AG04450 (cell line): Measurements from ENCODE around the gene FAM181A. TPM values are rescaled to one million over a fixed set of nuclear protein-coding genes. Genes with fewer than 3 reads are reported as not detected.

Experiments used
- CTCF ChIA-PET: fragments of 300-600, 350-600 bp; formaldehyde crosslinking; extraction: SDS; loops from one replicate; lab custom pipeline; 2022; ENCODE audit warnings: antibody characterized with exemption, inconsistent platforms; lab: Charles Lee
- POLR2A ChIA-PET: fragments of 350-600 bp; formaldehyde crosslinking; extraction: SDS; loops from one replicate; lab custom pipeline; 2021; ENCODE audit warnings: antibody characterized with exemption, inconsistent platforms; lab: Yijun Ruan, JAX
- DNase-seq: peaks from one replicate; pipeline ENCODE4 v3.0.0-alpha.2; 2011; ENCODE audit warnings: low read depth, low spot score
- H3K27ac ChIP-seq: one replicate; pipeline ENCODE4 v1.5.1; 2012; ENCODE audit warnings: low read depth, low read length, control low read depth
- H3K27me3 ChIP-seq: one replicate; pipeline ENCODE4 v1.6.0; 2012; ENCODE audit warnings: low read length; ENCODE audit not compliant: control insufficient read depth, insufficient read depth
- H3K4me3 ChIP-seq: 2 replicates; pipeline ENCODE4 v1.5.1; 2011; ENCODE audit warnings: mild to moderate bottlenecking, low read depth, low read length, control low read depth
- H3K9me3 ChIP-seq: 2 replicates; pipeline ENCODE4 v1.5.1; 2012; ENCODE audit warnings: low read length; ENCODE audit not compliant: control insufficient read depth, insufficient read depth
- polyA plus RNA-seq: library from polyadenylated mRNA; depleted of rRNA; stranded (reverse); fragments of >200 nt; gene quantifications from 2 replicates; pipeline ENCODE4 v1.2.3, GENCODE V29; 2011
- TF ChIP-seq, protein P1 (sequence below): IDR thresholded peaks from 2 replicates; pipeline ENCODE4 v1.5.1; 2011; ENCODE audit warnings: low read depth, low read length, control low read depth, inconsistent platforms

The FAM181A gene
- polyA plus RNA-seq, 1 experiment: not detected

DNA sequence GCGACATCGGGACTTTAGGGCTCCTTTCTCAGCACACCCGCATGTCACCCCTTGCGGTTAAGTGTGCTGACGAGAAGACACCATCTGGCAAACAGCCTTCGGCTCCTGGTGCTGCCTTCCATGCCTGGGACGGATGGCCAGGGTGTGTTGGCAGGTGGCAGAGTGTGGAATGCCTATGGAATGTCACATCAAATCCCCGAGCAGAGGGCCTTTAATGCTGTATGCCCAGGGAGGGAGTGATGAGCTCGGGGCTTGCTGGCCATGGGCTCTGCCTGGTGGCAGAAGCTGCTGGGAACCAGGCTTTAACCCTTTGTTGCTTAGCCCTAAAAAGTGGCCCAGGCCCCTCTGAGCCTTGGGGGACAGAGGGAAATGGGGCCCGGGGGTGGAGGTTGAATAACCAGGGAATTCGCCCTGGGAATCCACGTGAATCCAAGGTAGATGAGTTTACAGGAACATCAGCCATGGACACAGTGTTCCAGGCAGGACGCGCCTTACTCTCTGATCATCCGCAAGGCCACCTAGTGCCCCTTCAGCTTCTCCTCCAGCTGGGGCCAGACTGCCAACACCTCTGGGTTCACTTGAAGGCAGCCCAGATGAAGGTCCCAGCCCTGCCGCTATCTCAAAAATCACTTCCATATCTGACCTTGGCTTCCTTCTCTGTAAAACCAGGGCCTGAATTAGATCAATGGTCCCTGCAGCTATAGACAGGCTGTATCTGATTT is 17.4 kb downstream of the FAM181A start:
- no peak overlapping the region for H3K4me3 ChIP-seq
- ChIA-PET CTCF (no interaction called here), POLR2A (interaction anchor here (0.6 kb wide), 1 partner anchor 209 kb away, joined by 5 read pairs; no protein-coding TSS in a partner anchor)
- H3K27me3 ChIP-seq: peaks cover 3% of the 10 kb centered on the region
- no peaks in the 10 kb centered on the region for H3K9me3 ChIP-seq
- H3K27ac ChIP-seq: no peak overlapping the region
- TF ChIP-seq, protein P1, sequence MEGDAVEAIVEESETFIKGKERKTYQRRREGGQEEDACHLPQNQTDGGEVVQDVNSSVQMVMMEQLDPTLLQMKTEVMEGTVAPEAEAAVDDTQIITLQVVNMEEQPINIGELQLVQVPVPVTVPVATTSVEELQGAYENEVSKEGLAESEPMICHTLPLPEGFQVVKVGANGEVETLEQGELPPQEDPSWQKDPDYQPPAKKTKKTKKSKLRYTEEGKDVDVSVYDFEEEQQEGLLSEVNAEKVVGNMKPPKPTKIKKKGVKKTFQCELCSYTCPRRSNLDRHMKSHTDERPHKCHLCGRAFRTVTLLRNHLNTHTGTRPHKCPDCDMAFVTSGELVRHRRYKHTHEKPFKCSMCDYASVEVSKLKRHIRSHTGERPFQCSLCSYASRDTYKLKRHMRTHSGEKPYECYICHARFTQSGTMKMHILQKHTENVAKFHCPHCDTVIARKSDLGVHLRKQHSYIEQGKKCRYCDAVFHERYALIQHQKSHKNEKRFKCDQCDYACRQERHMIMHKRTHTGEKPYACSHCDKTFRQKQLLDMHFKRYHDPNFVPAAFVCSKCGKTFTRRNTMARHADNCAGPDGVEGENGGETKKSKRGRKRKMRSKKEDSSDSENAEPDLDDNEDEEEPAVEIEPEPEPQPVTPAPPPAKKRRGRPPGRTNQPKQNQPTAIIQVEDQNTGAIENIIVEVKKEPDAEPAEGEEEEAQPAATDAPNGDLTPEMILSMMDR: no peak
- DNase-seq: no peak

- no peak overlapping the region for H3K27ac ChIP-seq
- TF ChIP-seq, protein P1: no peak
- no peak overlapping the region for H3K4me3 ChIP-seq
- CTCF ChIA-PET: no interaction called here
- no peak for DNase-seq
- POLR2A ChIA-PET: interaction anchor here (0.6 kb wide), 1 partner anchor 209 kb away, joined by 5 read pairs; no protein-coding TSS in a partner anchor
- peaks cover 3% of the 10 kb centered on the region for H3K27me3 ChIP-seq
- H3K9me3 ChIP-seq: no peaks in the 10 kb centered on the region; the same call in 1 of the 2 replicates
Observed at GRCh38 chr14:93945070-93945399, 17.9 kb downstream of the FAM181A start.

DNA sequence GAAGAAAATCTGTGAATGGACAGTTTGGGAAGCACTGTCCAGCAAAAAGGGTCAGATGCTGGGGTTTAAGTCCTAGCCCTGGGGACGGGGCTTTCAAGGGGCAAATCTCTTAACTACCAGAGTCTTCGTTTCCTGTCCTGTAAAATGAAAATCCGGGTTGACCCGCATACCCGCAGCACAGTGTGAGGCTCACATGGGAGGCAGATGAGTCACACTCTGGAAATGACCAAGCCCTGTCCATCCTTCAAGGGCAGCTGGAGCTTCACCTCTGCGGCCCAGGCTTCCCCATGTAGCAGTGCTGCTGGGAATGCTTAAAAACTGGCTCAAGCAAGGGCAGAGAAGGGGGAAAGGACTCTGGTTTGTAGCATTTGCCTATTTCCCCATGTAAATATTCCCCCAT is 19.0 kb downstream of the FAM181A start:
- H3K27me3 ChIP-seq: peaks cover 3% of the 10 kb centered on the region
- ChIA-PET POLR2A (no interaction called here), CTCF (interaction anchor here (1.3 to 1.8 kb wide), 2 partner anchors 90 to 191 kb away, joined by 5 to 6 read pairs; no protein-coding TSS in a partner anchor)
- H3K27ac ChIP-seq: no peak overlapping the region
- no peak for DNase-seq
- H3K9me3 ChIP-seq: no peaks in the 10 kb centered on the region; the same call in 1 of the 2 replicates
- no peak overlapping the region for H3K4me3 ChIP-seq
- TF ChIP-seq, protein P1: no peak

DNA sequence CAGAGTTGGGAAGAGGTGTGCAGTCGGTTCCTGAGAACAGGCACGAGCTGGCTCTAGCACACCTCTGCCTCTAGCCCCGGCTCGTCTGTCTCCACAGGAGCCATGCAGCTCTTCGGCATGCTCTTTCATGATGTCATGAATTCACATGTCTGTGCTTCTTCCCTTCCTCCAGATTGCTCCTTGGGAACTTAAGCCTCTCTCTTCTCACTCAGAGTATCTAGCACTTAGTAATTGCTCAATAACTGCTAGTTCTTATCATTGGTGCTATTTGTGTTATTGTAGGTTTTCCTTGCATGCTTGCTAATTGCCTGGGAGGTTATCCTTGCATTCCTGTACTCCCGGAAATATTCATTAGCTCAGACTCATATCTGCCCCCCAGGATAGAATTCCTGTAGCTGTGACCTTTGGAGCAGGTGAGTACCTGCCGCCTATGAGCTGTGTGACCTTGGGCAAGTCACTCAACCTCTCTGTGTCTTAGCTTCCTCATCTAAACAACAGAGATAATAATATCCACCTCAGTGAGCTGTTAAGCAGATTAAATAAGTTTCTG is 19.5 kb downstream of the FAM181A start:
- TF ChIP-seq, protein P1: no peak
- CTCF ChIA-PET: interaction anchor here (1.3 to 1.8 kb wide), 2 partner anchors 89 to 190 kb away, joined by 5 to 6 read pairs; no protein-coding TSS in a partner anchor
- Histone ChIP-seq H3K4me3 (no peak overlapping the region), H3K27ac (no peak overlapping the region), H3K9me3 (no peaks in the 10 kb centered on the region; the same call in 1 of the 2 replicates), H3K27me3 (peaks cover 3% of the 10 kb centered on the region)
- POLR2A ChIA-PET: no interaction called here
- no peak for DNase-seq

GRCh38 chr14:93947282-93947681 is 20.1 kb downstream of the FAM181A start:
- TF ChIP-seq, protein P1: no peak
- Histone ChIP-seq H3K27ac (no peak overlapping the region), H3K27me3 (peaks cover 3% of the 10 kb centered on the region), H3K4me3 (no peak overlapping the region), H3K9me3 (no peaks in the 10 kb centered on the region; the same call in 1 of the 2 replicates)
- ChIA-PET CTCF (interaction anchor here (1.8 kb wide), 1 partner anchor 89 kb away, joined by 6 read pairs; no protein-coding TSS in a partner anchor), POLR2A (no interaction called here)
- no peak for DNase-seq
